LHCN-M2 (cell line): Measurements from ENCODE around the gene NUCKS1. TPM values are rescaled to one million over a fixed set of nuclear protein-coding genes. Genes with fewer than 3 reads are reported as not detected.
"Not testable (repeated sequence)": the region's sequence is repeated elsewhere in the genome, so short reads cannot be mapped to it uniquely, and the experiment has no call there.

ENCODE experiments used
- DNase-seq: peaks from one replicate; pipeline ENCODE4 v3.0.0-alpha.2; 2012; ENCODE audit warnings: low read depth
- total RNA-seq: library from RNA; depleted of rRNA; stranded (reverse); fragments of >200 nt; gene quantifications from 2 replicates; pipeline ENCODE4 v1.2.3, GENCODE V29; 2014

The NUCKS1 gene
- total RNA-seq, 1 experiment from 2014 or later = 175 TPM

- no peak for DNase-seq
Observed at GRCh38 chr1:205733438-205734175, 16.4 kb downstream of the NUCKS1 start.

- no peak for DNase-seq
Observed at GRCh38 chr1:205729945-205730610, 19.9 kb downstream of the NUCKS1 start.

GRCh38 chr1:205726619-205727125 lies 23.3 kb downstream of the NUCKS1 start:
- no peak for DNase-seq

GRCh38 chr1:205725514-205725913 lies 24.5 kb downstream of the NUCKS1 start:
- DNase-seq = no peak

- DNase-seq = not testable (repeated sequence)
Observed at GRCh38 chr1:205720740-205721139, 29.2 kb downstream of the NUCKS1 start.

GRCh38 chr1:205719762-205720161 lies 30.2 kb downstream of the NUCKS1 start:
- DNase-seq = no peak

GRCh38 chr1:205719015-205719414 lies 31.0 kb downstream of the NUCKS1 start:
- DNase-seq = no peak

GRCh38 chr1:205716371-205717132 lies 33.4 kb downstream of the NUCKS1 start:
- DNase-seq = no peak

- DNase-seq = no peak
Observed at GRCh38 chr1:205715628-205716027, 34.4 kb downstream of the NUCKS1 start.

GRCh38 chr1:205714906-205715246 lies 35.1 kb downstream of the NUCKS1 start:
- DNase-seq = no peak

- DNase-seq = peak; percentile 74
Observed at GRCh38 chr1:205714190-205714905, 35.6 kb downstream of the NUCKS1 start.

- peak; percentile 81 for DNase-seq
Observed at GRCh38 chr1:205711105-205712048, 38.6 kb downstream of the NUCKS1 start.

GRCh38 chr1:205710201-205711062 lies 39.5 kb downstream of the NUCKS1 start:
- no peak for DNase-seq

GRCh38 chr1:205709640-205710039 lies 40.3 kb downstream of the NUCKS1 start:
- DNase-seq = no peak

- DNase-seq = peak; percentile 94
Observed at GRCh38 chr1:205709059-205709398, 41.0 kb downstream of the NUCKS1 start.

GRCh38 chr1:205706601-205707502 lies 43.1 kb downstream of the NUCKS1 start:
- no peak for DNase-seq

- DNase-seq = no peak
Observed at GRCh38 chr1:205704903-205705302, 45.1 kb downstream of the NUCKS1 start.

- no peak for DNase-seq
Observed at GRCh38 chr1:205703072-205703471, 46.9 kb downstream of the NUCKS1 start.

- no peak for DNase-seq
Observed at GRCh38 chr1:205701891-205702290, 48.1 kb downstream of the NUCKS1 start.
